ENCODE data around the gene KRTAP4-6.
"Not testable (repeated sequence)": the region's sequence is repeated elsewhere in the genome, so short reads cannot be mapped to it uniquely, and the experiment has no call there.

Gene KRTAP4-6

DNA sequence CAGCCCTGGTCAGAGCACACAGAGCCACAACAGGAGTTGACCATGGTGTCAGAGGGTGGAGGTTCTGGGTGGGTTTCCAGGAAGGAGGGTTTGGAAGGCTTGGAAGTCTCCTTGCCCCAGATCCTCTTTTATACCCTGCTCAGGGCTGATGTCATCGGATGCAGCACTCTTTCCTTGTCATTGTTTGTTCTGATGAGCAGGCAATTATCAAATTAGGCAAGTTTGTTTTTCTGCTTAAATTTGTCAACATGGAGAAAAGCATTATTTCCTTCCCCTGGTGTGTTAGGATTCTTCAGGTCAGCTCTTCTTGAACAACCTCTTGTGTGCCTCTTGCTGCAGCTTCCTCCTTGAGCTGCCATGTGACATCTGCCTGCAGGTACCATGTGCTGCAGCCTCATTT lies 20.3 kb upstream of the KRTAP4-6 start, which contains the start of gene KRTAP4-4:
Gene KRTAP4-4, minus strand, starts transcription at position 101 of the 400 bp plus-strand sequence. Its CDS starts 57 bp downstream, at position 44.
- H3K4me3 ChIP-seq (IDR thresholded peaks at IDR 0.05; ENCODE audit: insufficient read depth, low read depth, low read length): no peak within 1 kb of the TSS
- H2AFZ ChIP-seq (ENCODE audit: low read depth): no peak within 1 kb of the TSS
- H4K20me1 ChIP-seq (ENCODE audit: insufficient read depth): no peaks in the 10 kb centered on the region
- H3K27ac ChIP-seq: no peak within 1 kb of the TSS
- no peak within 1 kb of the TSS for H3K4me2 ChIP-seq
- H3K36me3 ChIP-seq (ENCODE audit: insufficient read depth): no peaks in the 10 kb centered on the region
- H3K27me3 ChIP-seq (ENCODE audit: insufficient read depth, low read depth): no peaks in the 10 kb centered on the region
- H3K9ac ChIP-seq: no peak within 1 kb of the TSS
- no peaks in the 10 kb centered on the region for H3K79me2 ChIP-seq (ENCODE audit: insufficient read depth, low read depth)
- H3K4me1 ChIP-seq (ENCODE audit: low read depth, poor library complexity, severe bottlenecking): no peaks in the 10 kb centered on the region
- no peak for TF ChIP-seq CTCF (conservative IDR thresholded peaks at IDR 0.05; ENCODE audit: low read depth, low read length)

DNA sequence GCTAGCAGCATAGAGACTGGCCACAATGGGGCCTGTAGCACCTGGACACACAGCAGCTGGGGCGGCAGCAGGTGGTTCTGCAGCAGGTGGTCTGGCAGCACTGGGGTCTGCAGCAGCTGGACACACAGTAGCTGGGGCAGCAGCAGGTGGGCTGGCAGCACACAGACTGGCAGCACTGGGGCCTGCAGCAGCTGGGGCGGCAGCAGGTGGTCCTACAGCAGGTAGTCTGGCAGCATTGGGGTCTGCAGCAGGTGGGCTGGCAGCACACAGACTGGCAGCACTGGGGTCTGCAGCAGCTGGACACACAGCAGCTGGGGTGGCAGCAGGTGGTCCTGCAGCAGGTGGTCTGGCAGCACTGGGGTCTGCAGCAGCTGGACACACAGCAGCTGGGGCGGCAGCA lies 19.8 kb upstream of the KRTAP4-6 start:
- not testable (repeated sequence) for H3K36me3 ChIP-seq (ENCODE audit: insufficient read depth); H3K27ac ChIP-seq; H3K79me2 ChIP-seq (ENCODE audit: insufficient read depth, low read depth); H4K20me1 ChIP-seq (ENCODE audit: insufficient read depth); H3K4me3 ChIP-seq (IDR thresholded peaks at IDR 0.05; ENCODE audit: insufficient read depth, low read depth, low read length); H3K9ac ChIP-seq; H3K27me3 ChIP-seq (ENCODE audit: insufficient read depth, low read depth); H3K4me1 ChIP-seq (ENCODE audit: low read depth, poor library complexity, severe bottlenecking); H2AFZ ChIP-seq (ENCODE audit: low read depth); H3K4me2 ChIP-seq

DNA sequence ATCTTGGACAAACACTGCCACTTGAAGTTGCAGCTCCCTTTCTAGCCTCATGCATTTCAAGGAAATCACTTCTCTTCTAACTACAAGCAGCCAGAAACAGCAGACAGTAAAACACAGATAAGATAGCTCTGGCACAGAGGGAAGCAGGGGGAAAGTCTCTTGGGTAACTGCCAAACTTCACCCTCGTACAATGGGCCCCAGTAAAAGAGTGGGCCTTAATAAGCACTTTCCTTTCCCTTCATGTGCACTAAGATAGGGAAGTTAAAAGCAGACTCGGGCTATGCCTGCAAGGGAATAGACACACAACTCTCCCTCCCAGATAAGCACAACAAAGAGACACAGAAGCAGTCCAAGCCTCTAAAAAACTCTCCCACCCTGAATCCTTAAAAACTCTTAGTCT lies 13.5 kb upstream of the KRTAP4-6 start:
- no peak overlapping the region for H3K27ac ChIP-seq
- H3K27me3 ChIP-seq (ENCODE audit: insufficient read depth, low read depth): no peaks in the 10 kb centered on the region
- H3K36me3 ChIP-seq (ENCODE audit: insufficient read depth): no peaks in the 10 kb centered on the region
- H3K4me2 ChIP-seq: no peak overlapping the region
- no peak overlapping the region for H3K4me3 ChIP-seq (IDR thresholded peaks at IDR 0.05; ENCODE audit: insufficient read depth, low read depth, low read length)
- no peak for TF ChIP-seq CTCF (conservative IDR thresholded peaks at IDR 0.05; ENCODE audit: low read depth, low read length)
- H3K4me1 ChIP-seq (ENCODE audit: low read depth, poor library complexity, severe bottlenecking): no peaks in the 10 kb centered on the region
- H3K79me2 ChIP-seq (ENCODE audit: insufficient read depth, low read depth): no peaks in the 10 kb centered on the region
- H3K9ac ChIP-seq: no peak overlapping the region
- H4K20me1 ChIP-seq (ENCODE audit: insufficient read depth): no peaks in the 10 kb centered on the region
- no peak overlapping the region for H2AFZ ChIP-seq (ENCODE audit: low read depth)

DNA sequence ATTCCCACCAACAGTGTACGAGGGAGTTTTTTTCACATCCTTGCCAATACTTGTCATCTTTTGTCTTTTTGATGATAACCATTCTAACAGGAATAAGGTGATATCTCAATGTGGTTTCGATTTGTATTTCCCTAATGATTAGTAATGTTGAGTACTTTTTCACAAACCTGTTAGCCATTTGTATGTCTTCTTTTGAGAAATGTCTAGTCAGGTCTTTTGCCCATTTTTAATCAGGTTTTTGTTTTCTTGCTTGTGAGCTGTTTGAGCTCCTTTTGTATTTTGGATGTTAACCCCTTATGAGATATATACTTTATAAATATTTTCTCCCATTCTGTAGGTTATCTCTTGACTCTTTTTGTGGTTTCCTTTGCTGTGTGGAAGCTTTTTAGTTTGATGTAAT lies 11.2 kb upstream of the KRTAP4-6 start:
- no peak overlapping the region for H3K4me2 ChIP-seq
- no peak overlapping the region for H3K4me3 ChIP-seq (IDR thresholded peaks at IDR 0.05; ENCODE audit: insufficient read depth, low read depth, low read length)
- H3K36me3 ChIP-seq (ENCODE audit: insufficient read depth): no peaks in the 10 kb centered on the region
- TF ChIP-seq CTCF (conservative IDR thresholded peaks at IDR 0.05; ENCODE audit: low read depth, low read length): no peak
- H4K20me1 ChIP-seq (ENCODE audit: insufficient read depth): no peaks in the 10 kb centered on the region
- H3K27ac ChIP-seq: no peak overlapping the region
- H3K4me1 ChIP-seq (ENCODE audit: low read depth, poor library complexity, severe bottlenecking): no peaks in the 10 kb centered on the region
- H2AFZ ChIP-seq (ENCODE audit: low read depth): no peak overlapping the region
- no peak overlapping the region for H3K9ac ChIP-seq
- no peaks in the 10 kb centered on the region for H3K27me3 ChIP-seq (ENCODE audit: insufficient read depth, low read depth)
- no peaks in the 10 kb centered on the region for H3K79me2 ChIP-seq (ENCODE audit: insufficient read depth, low read depth)

GRCh38 chr17:41150026-41150425 lies 9.7 kb upstream of the KRTAP4-6 start:
- Histone ChIP-seq H3K36me3 (ENCODE audit: insufficient read depth) (no peaks in the 10 kb centered on the region), H3K79me2 (ENCODE audit: insufficient read depth, low read depth) (no peaks in the 10 kb centered on the region), H3K9ac (no peak overlapping the region), H3K4me1 (ENCODE audit: low read depth, poor library complexity, severe bottlenecking) (no peaks in the 10 kb centered on the region), H3K27me3 (ENCODE audit: insufficient read depth, low read depth) (no peaks in the 10 kb centered on the region), H2AFZ (ENCODE audit: low read depth) (no peak overlapping the region), H3K4me2 (no peak overlapping the region), H4K20me1 (ENCODE audit: insufficient read depth) (no peaks in the 10 kb centered on the region), H3K27ac (no peak overlapping the region), H3K4me3 (IDR thresholded peaks at IDR 0.05; ENCODE audit: insufficient read depth, low read depth, low read length) (no peak overlapping the region)
- TF ChIP-seq CTCF (conservative IDR thresholded peaks at IDR 0.05; ENCODE audit: low read depth, low read length): no peak

Data from KMS-11 (cell line).